ENCODE results near the gene FCER1G.
"Not testable (repeated sequence)": the region's sequence is repeated elsewhere in the genome, so short reads cannot be mapped to it uniquely, and the experiment has no call there.

The FCER1G gene

DNA sequence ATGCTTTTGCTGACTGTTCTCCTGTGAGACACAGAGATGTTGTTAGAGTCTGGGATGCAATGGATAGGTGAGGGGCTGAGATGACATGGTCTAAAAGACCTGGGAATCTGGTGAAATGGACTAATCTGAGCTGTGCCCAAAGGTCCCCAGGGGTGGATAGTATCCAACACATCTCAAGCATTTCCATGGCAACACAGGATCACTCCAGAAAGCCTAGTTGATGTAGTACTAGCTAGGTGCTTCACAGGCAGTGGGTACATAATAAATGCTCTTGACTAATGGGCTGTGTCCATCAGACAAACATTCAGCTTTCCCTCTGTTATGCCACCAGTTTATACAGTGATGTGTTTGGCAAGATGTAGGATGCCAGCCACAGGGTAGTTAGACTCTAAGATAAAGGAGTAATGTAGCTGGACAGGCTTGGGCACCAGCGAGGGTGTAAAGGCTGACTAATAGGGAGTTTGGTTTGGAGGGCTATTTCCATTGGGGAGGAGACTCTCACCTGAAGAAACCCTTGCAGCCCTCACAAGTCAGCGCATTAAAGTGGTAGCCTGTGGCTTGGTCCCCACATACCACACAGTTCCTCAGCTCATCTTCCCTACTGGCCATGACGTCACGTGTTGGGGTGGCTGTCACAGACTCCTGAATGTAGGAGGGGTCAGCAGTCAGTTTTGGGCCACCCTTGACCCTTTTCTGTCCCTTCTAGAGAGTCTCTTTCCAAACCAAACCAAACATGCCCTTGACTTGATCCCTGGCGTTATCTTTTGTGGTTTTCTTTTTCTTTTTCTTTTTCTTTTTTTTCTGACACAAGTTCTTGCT, 21.1 kb downstream of the FCER1G start:
- TF ChIP-seq, protein P1, sequence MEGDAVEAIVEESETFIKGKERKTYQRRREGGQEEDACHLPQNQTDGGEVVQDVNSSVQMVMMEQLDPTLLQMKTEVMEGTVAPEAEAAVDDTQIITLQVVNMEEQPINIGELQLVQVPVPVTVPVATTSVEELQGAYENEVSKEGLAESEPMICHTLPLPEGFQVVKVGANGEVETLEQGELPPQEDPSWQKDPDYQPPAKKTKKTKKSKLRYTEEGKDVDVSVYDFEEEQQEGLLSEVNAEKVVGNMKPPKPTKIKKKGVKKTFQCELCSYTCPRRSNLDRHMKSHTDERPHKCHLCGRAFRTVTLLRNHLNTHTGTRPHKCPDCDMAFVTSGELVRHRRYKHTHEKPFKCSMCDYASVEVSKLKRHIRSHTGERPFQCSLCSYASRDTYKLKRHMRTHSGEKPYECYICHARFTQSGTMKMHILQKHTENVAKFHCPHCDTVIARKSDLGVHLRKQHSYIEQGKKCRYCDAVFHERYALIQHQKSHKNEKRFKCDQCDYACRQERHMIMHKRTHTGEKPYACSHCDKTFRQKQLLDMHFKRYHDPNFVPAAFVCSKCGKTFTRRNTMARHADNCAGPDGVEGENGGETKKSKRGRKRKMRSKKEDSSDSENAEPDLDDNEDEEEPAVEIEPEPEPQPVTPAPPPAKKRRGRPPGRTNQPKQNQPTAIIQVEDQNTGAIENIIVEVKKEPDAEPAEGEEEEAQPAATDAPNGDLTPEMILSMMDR (IDR thresholded peaks at IDR 0.05; ENCODE audit: low read depth, low read length) = no peak
- in situ Hi-C loops (cut with HindIII; ENCODE audit: low sequenced_read_pairs) = no loop called here
- no peak overlapping the region for H3K4me3 ChIP-seq (ENCODE audit: low read depth, low read length)
- no peak for DNase-seq (ENCODE audit: low read depth, low spot score)

DNA sequence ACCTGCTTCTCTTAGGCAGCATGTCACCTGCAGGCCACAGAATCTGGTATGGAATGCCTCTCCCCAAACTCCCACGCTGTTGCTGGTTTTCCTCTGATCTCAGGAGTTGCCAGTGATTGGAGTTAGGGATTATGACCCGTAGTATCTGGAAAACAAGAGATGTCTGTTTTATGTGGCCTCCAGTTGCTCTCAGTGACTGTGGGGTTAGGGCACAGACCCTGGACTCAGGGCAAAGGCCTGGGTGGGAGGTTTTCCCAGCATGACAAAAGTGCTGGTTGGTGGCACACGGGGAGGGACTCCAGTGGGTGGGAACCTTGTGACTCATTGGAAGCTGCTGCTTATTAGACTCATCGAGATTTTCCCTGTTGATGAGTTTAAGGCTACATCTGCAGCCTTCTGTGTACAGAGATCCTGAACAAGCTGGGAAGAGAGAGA, 23.0 kb downstream of the FCER1G start, which contains the start of gene NR1I3:
NR1I3 (minus strand) TSS at position 165 of the 435 bp plus-strand sequence. CDS start 1,638 bp downstream, outside the sequence.
- no peak within 1 kb of the TSS for H3K4me3 ChIP-seq (ENCODE audit: low read depth, low read length)
- in situ Hi-C loops (cut with HindIII; ENCODE audit: low sequenced_read_pairs) = no loop called here
- TF ChIP-seq, protein P1 (IDR thresholded peaks at IDR 0.05; ENCODE audit: low read depth, low read length) = no peak
- no peak for DNase-seq (ENCODE audit: low read depth, low spot score)

DNA sequence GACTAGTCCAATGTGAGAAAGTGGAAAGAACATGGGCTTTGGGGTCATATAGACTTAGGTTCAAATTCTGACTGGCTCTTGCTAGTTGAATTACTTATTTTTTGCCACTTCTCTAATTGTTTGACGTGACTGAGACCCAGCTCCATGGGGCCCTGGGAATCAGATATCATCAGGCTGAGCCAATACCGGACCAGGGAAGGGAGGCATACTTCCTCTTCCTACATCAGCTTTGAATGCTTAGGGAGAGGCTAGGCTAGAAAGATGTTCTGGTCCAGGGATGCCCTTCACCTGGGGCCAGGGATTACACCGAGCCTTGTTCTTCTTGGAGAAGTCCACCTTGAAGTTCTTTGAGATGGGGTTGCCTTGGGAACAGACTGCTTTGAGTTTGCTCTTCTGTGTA, 26.6 kb downstream of the FCER1G start:
- DNase-seq (ENCODE audit: low read depth, low spot score) = no peak
- no peak overlapping the region for H3K4me3 ChIP-seq (ENCODE audit: low read depth, low read length)
- in situ Hi-C loops (cut with HindIII; ENCODE audit: low sequenced_read_pairs) = no loop called here
- TF ChIP-seq, protein P1 (IDR thresholded peaks at IDR 0.05; ENCODE audit: low read depth, low read length) = no peak

DNA sequence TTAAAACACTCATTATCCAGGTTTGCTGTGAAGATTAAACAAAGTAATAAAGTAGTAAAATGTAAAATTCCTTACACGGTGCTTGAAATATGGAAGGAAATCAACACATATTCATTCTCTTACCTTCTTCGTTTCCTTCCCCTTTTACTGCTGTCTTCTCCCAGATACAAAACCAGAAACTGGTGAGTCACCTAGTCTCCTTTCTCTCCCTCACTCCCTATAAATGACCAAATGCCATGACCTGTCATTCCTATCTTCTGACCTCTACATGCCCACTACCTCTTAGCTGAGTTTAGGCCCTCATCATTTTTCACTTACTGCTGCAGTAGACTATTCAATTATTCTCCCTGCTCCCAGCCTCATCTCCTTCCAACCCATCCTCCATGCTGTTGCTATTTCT, 27.2 kb downstream of the FCER1G start:
- no peak for DNase-seq (ENCODE audit: low read depth, low spot score)
- H3K4me3 ChIP-seq (ENCODE audit: low read depth, low read length) = no peak overlapping the region
- in situ Hi-C loops (cut with HindIII; ENCODE audit: low sequenced_read_pairs) = no loop called here
- TF ChIP-seq, protein P1 (IDR thresholded peaks at IDR 0.05; ENCODE audit: low read depth, low read length) = no peak

DNA sequence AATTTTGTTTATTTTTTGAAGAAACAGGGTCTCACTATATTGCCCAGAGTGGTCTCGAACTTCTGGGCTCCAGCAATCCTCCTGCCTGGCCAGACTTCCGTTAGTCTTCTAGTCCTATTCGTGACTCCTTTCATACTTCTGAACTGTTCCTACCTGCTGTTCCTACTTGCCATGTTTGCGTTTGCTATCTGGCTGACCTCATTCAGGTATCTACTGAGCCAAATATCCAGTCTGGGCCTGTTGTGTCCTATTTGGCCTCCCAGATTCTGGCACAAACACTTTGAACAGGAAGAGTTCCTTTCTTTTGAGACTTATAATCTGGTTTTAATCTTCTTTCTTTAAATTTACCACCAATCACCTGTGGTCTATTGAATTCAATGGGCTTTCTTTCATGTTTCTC, 29.8 kb downstream of the FCER1G start:
- TF ChIP-seq, protein P1 (IDR thresholded peaks at IDR 0.05; ENCODE audit: low read depth, low read length) = no peak
- no peak for DNase-seq (ENCODE audit: low read depth, low spot score)
- H3K4me3 ChIP-seq (ENCODE audit: low read depth, low read length) = no peak overlapping the region
- in situ Hi-C loops (cut with HindIII; ENCODE audit: low sequenced_read_pairs) = no loop called here

DNA sequence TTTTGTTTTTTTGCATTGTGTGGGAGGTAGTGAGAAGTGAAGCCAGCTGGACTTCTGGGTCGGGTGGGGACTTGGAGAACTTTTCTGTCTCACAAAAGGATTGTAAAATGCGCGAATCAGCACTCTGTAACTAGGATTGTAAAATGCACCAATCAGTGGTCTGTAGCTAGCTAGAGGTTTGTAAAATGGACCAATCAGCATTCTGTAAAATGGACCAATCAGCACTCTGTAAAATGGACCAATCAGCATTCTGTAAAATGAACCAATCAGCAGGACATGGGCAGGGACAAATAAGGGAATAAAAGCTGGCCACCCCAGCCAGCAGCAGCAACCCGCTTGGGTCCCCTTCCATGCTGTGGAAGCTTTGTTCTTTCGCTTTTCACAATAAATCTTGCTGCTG, 35.0 kb downstream of the FCER1G start:
- in situ Hi-C loops (cut with HindIII; ENCODE audit: low sequenced_read_pairs); H3K4me3 ChIP-seq (ENCODE audit: low read depth, low read length); DNase-seq (ENCODE audit: low read depth, low spot score): not testable (repeated sequence)

DNA sequence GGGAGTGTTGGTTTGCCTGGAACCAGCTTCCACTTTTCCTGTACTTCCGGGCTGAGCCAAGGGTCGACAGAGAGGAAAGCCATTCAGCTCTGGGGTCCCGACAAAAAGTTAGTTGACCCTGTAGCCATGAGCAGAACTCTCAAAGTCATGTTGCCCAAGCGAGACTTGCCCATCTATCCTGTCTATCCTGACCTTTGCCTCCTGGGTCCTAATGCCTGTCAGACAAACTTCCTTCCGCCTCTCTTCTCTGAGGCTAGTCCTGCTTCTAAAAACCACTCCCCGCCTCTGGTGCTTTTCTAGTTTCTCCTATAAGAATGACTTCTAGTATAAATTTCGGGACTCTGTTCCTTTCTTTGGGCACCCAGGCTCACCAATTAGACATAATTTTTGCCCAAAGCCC, 35.7 kb downstream of the FCER1G start:
- TF ChIP-seq, protein P1 (IDR thresholded peaks at IDR 0.05; ENCODE audit: low read depth, low read length) = no peak
- DNase-seq (ENCODE audit: low read depth, low spot score) = no peak
- in situ Hi-C loops (cut with HindIII; ENCODE audit: low sequenced_read_pairs) = no loop called here
- H3K4me3 ChIP-seq (ENCODE audit: low read depth, low read length) = no peak overlapping the region
